ENCODE data around the gene CRB2. TPM values are rescaled to one million over a fixed set of nuclear protein-coding genes. Genes with fewer than 3 reads are reported as not detected.

The CRB2 gene
- total and polyA plus RNA-seq, 11 donors: 0.05 to 10.1 (median 0.10) TPM; not detected in 8

GRCh38 chr9:123354806-123355508 is 1.0 kb upstream of the CRB2 start:
- H3K4me1 ChIP-seq: peaks cover 0 to 11% (median 3%) of the 10 kb centered on the region in 12 donors
- intact Hi-C loops (cut with DNase I): loop anchor here in 7 of 10 donors (1.0 to 10.0 kb wide), 6 partner anchors 30 to 890 kb away; no protein-coding TSS in a partner anchor
- H3K9me3 ChIP-seq: no peaks in the 10 kb centered on the region
- WGBS, 4 donors: 31 to 49% (median 37%) methylated on average over 7 to 9 of the region's 9 CpGs
- DNase-seq (no peak), ATAC-seq (no peak)
- no peaks in the 10 kb centered on the region for H3K36me3 ChIP-seq
- H3K27me3 ChIP-seq: peaks cover 0 to 25% (median 5%) of the 10 kb centered on the region in 9 donors
- H3K4me3 ChIP-seq: no peak overlapping the region
- no peak overlapping the region for H3K27ac ChIP-seq
- no peak for TF ChIP-seq CTCF (IDR thresholded peaks at IDR 0.05)
- no peak for TF ChIP-seq POLR2A (IDR thresholded peaks at IDR 0.05)

- Histone ChIP-seq H3K36me3 (no peaks in the 10 kb centered on the region), H3K9me3 (no peaks in the 10 kb centered on the region), H3K4me1 (peaks cover 0 to 9% (median 3%) of the 10 kb centered on the region in 12 donors), H3K4me3 (no peak overlapping the region), H3K27me3 (peaks cover 0 to 37% (median 5%) of the 10 kb centered on the region in 9 donors), H3K27ac (no peak overlapping the region)
- no peak for TF ChIP-seq CTCF (IDR thresholded peaks at IDR 0.05)
- no peak for TF ChIP-seq POLR2A (IDR thresholded peaks at IDR 0.05)
- WGBS, 4 donors: 70 to 76% (median 73%) methylated on average over 15 to 19 of the region's 19 CpGs
- intact Hi-C loops (cut with DNase I): loop anchor here in 1 of 10 donors (10.0 kb wide), 1 partner anchor 892 kb away; no protein-coding TSS in a partner anchor
- ATAC-seq: no peak
- no peak for DNase-seq
Observed at GRCh38 chr9:123356851-123357742, 1.1 kb downstream of the CRB2 start.

GRCh38 chr9:123357743-123358059 is 1.7 kb downstream of the CRB2 start:
- Histone ChIP-seq H3K27ac (no peak overlapping the region), H3K4me3 (no peak overlapping the region), H3K27me3 (peaks cover 0 to 37% (median 5%) of the 10 kb centered on the region in 9 donors), H3K36me3 (no peaks in the 10 kb centered on the region), H3K4me1 (peaks cover 0 to 9% (median 3%) of the 10 kb centered on the region in 12 donors), H3K9me3 (no peaks in the 10 kb centered on the region)
- WGBS, 4 donors: 98 to 100% (median 99%) methylated on average over 1 to 2 of the region's 2 CpGs
- no peak for ATAC-seq
- no peak for TF ChIP-seq POLR2A (IDR thresholded peaks at IDR 0.05)
- TF ChIP-seq CTCF (IDR thresholded peaks at IDR 0.05): no peak
- DNase-seq: no peak
- intact Hi-C loops (cut with DNase I): loop anchor here in 1 of 10 donors (10.0 kb wide), 1 partner anchor 893 kb away; no protein-coding TSS in a partner anchor

Measured in heart left ventricle (tissue), 16 donors.